Suppressor macrophage treated with lipopolysaccharide for 4 hours (primary cell): ENCODE measurements around the gene PPP2R2C.

Source experiments
- DNase-seq: peaks from one replicate; pipeline ENCODE4 v3.0.0-alpha.2; 2020

PPP2R2C gene

GRCh38 chr4:6278801-6279197, 193.6 kb downstream of the PPP2R2C start:
- DNase-seq, result no peak

- no peak for DNase-seq
Measured at GRCh38 chr4:6277935-6278800, 194.2 kb downstream of the PPP2R2C start.

DNA sequence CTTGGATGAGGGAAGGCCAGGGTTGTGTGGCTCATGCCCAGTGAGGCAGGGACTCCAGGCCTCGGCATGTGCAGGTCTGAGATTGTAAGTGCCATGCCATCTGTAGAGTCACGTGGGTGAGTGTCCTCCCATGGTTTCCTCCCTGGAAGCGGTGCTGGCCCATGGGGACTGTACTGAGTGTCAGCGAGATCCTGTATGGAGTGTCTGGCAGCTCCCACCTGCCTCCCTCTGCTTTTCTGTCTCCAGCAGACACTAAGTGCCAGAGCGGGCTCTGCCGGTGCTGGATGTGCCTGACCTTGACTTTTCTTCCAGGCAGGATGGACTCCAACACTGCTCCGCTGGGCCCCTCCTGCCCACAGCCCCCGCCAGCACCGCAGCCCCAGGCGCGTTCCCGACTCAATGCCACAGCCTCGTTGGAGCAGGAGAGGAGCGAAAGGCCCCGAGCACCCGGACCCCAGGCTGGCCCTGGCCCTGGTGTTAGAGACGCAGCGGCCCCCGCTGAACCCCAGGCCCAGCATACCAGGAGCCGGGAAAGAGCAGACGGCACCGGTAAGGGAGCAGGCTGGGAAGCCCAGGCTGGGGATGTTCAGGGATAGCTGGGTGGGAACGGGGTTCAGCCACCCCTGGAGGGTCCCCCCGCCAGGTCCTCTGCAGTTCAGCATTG, 195.1 kb downstream of the PPP2R2C start:
- no peak for DNase-seq

DNA sequence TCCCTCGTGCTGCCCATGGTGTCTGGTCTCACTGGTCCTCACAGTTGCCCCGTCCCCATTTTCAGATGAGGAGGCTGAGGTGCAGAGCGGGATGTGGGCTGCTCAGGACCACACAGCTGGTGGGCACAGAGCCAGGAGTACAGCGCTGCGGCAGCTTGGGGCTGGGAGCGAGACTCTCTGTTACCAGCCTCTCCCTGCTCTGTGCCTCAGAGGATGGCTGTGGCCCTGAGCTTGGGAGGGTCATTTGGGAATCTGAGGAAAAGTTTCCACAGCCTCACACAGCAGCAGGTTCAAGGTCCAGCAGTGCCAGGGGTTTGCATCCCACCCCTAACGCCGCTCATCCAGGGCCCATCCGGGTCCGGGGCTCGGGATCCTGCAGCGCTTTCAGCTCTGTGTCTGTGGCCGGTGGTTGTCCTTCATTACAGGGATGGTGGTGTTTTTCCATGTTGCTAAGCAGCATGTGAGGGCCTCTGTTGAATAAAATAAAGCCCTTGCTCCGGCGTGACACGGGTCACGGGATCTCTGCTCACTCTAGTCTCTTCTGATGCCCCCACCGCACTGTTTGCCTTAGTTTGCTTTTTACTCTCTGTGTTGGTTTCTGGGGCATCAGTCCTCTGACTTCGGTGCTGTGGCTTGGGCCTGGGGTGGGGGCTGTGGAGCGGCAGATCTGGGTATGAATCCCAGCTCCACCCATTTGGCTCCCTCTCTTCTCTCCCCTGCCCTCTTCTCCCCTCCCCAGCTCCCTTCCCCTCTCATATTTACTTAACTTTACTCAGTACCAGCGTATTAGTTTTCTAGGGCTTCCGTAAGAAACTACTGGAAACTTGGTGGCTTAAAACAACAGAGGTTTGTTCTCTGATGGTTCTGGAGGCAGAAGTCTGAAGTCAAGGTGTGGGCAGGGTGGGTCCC, 196.3 kb downstream of the PPP2R2C start:
- no peak for DNase-seq

GRCh38 chr4:6275351-6275750, 197.1 kb downstream of the PPP2R2C start:
- no peak for DNase-seq

DNA sequence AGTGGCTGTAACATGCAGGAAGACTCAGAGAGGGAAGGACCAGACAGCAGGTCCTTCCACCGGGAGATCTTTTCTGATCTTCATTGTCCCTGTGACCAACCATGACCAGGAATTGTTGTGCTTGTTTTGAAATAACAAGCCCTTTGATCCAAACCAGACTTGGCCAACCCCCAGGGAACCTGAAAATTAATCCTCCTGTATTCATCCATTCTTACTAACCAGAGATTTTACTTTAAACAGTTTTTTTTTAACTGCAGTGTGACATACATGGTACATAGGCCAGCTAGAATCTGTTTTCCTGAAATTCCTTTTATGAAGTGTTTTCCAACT, 198.8 kb downstream of the PPP2R2C start:
- no peak for DNase-seq

DNA sequence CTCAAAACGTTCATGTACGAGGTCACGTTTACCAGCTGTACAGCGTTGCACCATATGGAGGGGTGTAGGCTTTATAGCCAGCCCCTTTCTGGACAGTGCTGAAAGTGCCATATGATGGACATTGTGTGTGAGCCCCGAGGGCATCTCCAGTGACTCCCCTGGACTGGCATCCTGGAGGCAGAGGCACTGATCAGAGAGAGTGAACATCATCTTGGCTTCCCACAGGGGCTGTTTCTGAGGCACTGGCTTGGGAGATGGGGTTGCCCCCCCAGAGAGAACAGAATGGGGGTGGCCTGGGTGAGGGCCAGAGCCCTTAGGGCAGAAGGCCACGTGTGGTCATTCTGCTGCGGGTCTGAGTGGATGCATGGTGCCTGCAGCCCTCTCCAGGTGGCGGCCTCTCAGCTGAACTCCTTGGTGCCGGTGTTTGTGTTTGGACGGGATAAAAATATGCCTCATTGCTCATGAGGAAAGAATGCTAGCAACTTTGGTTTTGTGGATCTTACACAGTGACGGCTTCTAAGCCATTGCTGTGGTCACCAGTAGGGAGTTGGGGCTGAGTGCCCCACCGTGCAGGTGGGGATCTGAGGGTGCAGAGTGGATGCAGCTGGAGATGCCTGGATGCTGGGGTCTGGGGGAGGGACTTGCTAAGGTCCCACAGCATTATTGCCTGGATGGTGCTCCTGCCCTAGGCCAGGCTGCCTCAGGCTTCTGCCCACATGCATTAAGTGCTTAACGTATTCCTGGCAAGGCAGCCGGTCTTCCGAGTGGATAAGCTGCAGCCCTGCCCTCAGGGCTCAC, 199.4 kb downstream of the PPP2R2C start:
- DNase-seq, result no peak

GRCh38 chr4:6271701-6272465, 200.5 kb downstream of the PPP2R2C start:
- DNase-seq, result no peak

GRCh38 chr4:6271206-6271605, 201.2 kb downstream of the PPP2R2C start:
- no peak for DNase-seq

- DNase-seq, result no peak
Measured at GRCh38 chr4:6270636-6271121, 201.7 kb downstream of the PPP2R2C start.
